ENCODE results near the gene CHSY3.

Gene CHSY3

GRCh38 chr5:130096483-130096882 is 192.2 kb downstream of the CHSY3 start:
- DNase-seq (ENCODE audit: low read depth) = no peak

GRCh38 chr5:130099008-130099407 is 194.7 kb downstream of the CHSY3 start:
- DNase-seq (ENCODE audit: low read depth) = no peak

- DNase-seq (ENCODE audit: low read depth) = no peak
Measured at GRCh38 chr5:130102375-130102774, 198.1 kb downstream of the CHSY3 start.

GRCh38 chr5:130102960-130103359 is 198.7 kb downstream of the CHSY3 start:
- no peak for DNase-seq (ENCODE audit: low read depth)

- DNase-seq (ENCODE audit: low read depth) = no peak
Measured at GRCh38 chr5:130104895-130105688, 200.8 kb downstream of the CHSY3 start.

GRCh38 chr5:130106480-130106879 is 202.2 kb downstream of the CHSY3 start:
- no peak for DNase-seq (ENCODE audit: low read depth)

GRCh38 chr5:130109152-130109551 is 204.9 kb downstream of the CHSY3 start:
- no peak for DNase-seq (ENCODE audit: low read depth)

- no peak for DNase-seq (ENCODE audit: low read depth)
Measured at GRCh38 chr5:130110328-130110727, 206.1 kb downstream of the CHSY3 start.

- no peak for DNase-seq (ENCODE audit: low read depth)
Measured at GRCh38 chr5:130111746-130112145, 207.5 kb downstream of the CHSY3 start.

- no peak for DNase-seq (ENCODE audit: low read depth)
Measured at GRCh38 chr5:130112246-130112645, 208.0 kb downstream of the CHSY3 start.

GRCh38 chr5:130115686-130116085 is 211.4 kb downstream of the CHSY3 start:
- no peak for DNase-seq (ENCODE audit: low read depth)

GRCh38 chr5:130116462-130116861 is 212.2 kb downstream of the CHSY3 start:
- no peak for DNase-seq (ENCODE audit: low read depth)

GRCh38 chr5:130116972-130117371 is 212.7 kb downstream of the CHSY3 start:
- DNase-seq (ENCODE audit: low read depth) = no peak

GRCh38 chr5:130126746-130127145 is 222.5 kb downstream of the CHSY3 start:
- no peak for DNase-seq (ENCODE audit: low read depth)

- DNase-seq (ENCODE audit: low read depth) = no peak
Measured at GRCh38 chr5:130135506-130135905, 231.2 kb downstream of the CHSY3 start.

GRCh38 chr5:130136300-130136699 is 232.0 kb downstream of the CHSY3 start:
- no peak for DNase-seq (ENCODE audit: low read depth)

GRCh38 chr5:130137681-130138080 is 233.4 kb downstream of the CHSY3 start:
- DNase-seq (ENCODE audit: low read depth) = no peak

- no peak for DNase-seq (ENCODE audit: low read depth)
Measured at GRCh38 chr5:130138406-130139045, 234.3 kb downstream of the CHSY3 start.

GRCh38 chr5:130141659-130142320 is 237.5 kb downstream of the CHSY3 start:
- DNase-seq (ENCODE audit: low read depth) = no peak

- DNase-seq (ENCODE audit: low read depth) = no peak
Measured at GRCh38 chr5:130151239-130151638, 247.0 kb downstream of the CHSY3 start.

GRCh38 chr5:130155345-130156011 is 251.2 kb downstream of the CHSY3 start:
- no peak for DNase-seq (ENCODE audit: low read depth)

GRCh38 chr5:130158036-130158435 is 253.8 kb downstream of the CHSY3 start:
- no peak for DNase-seq (ENCODE audit: low read depth)

GRCh38 chr5:130159968-130160367 is 255.7 kb downstream of the CHSY3 start:
- no peak for DNase-seq (ENCODE audit: low read depth)

Measured in stimulated activated CD8-positive, alpha-beta memory T cell treated with anti-CD3 and anti-CD28 coated beads, Interleukin-15, amount 100 ng/mL, for 1 hour (primary cell).